GM12801 (cell line): ENCODE data around the gene UIMC1.

Experiments
- TF ChIP-seq, protein P1 (sequence below): IDR thresholded peaks from one replicate; pipeline ENCODE4 v1.5.1; 2011; ENCODE audit warnings: control low read depth; ENCODE audit not compliant: insufficient read length; ENCODE audit errors: extremely low read depth

Gene UIMC1

DNA sequence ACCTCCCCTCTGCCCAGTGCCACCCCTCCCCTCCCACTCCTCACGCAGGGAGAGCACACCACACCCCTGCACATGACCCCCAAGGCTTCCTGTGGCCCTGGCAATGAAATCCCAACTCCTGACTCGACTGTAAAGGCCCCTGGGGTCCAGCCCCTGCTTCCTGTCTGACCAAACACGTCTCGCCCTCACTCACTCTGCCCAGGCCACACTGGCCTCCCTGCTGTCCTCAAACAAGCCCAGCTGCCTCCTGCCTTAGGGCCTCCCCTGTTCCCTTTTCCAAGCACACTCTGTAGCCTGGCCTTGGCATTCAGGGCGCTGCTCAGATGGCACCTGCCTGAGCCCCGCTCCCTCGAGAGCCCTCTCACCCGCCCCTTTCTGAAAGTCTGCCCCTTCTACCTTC is 149.8 kb downstream of the UIMC1 start:
- TF ChIP-seq, protein P1, sequence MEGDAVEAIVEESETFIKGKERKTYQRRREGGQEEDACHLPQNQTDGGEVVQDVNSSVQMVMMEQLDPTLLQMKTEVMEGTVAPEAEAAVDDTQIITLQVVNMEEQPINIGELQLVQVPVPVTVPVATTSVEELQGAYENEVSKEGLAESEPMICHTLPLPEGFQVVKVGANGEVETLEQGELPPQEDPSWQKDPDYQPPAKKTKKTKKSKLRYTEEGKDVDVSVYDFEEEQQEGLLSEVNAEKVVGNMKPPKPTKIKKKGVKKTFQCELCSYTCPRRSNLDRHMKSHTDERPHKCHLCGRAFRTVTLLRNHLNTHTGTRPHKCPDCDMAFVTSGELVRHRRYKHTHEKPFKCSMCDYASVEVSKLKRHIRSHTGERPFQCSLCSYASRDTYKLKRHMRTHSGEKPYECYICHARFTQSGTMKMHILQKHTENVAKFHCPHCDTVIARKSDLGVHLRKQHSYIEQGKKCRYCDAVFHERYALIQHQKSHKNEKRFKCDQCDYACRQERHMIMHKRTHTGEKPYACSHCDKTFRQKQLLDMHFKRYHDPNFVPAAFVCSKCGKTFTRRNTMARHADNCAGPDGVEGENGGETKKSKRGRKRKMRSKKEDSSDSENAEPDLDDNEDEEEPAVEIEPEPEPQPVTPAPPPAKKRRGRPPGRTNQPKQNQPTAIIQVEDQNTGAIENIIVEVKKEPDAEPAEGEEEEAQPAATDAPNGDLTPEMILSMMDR: no peak

DNA sequence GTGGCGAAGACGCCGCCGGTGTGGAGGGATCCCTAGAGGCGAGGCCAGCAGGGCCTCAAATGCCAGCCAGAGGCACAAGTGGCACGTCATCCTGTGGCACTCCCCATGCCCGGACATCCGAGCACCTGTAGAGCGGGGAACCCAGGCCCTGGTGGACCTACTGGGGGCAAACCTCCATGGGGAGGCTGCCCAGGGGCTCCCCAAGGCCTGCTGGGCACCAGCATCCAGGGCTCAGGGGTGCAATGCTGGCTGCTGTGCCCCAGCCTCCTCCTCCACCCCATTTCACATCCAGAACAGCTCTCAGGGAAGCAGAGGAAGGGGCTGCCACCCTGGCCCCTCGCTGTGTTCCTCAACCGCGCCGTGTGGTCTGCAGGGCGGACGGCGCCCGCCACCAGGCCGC is 151.0 kb downstream of the UIMC1 start:
- TF ChIP-seq, protein P1: no peak
